ENCODE data around the gene SCAMP3. TPM values are rescaled to one million over a fixed set of nuclear protein-coding genes. Genes with fewer than 3 reads are reported as not detected.
"Not testable (repeated sequence)": the region's sequence is repeated elsewhere in the genome, so short reads cannot be mapped to it uniquely, and the experiment has no call there.

SCAMP3 gene
- total RNA-seq, 2 donors from 2014 or later, result 60.1 to 69.4 TPM

DNA sequence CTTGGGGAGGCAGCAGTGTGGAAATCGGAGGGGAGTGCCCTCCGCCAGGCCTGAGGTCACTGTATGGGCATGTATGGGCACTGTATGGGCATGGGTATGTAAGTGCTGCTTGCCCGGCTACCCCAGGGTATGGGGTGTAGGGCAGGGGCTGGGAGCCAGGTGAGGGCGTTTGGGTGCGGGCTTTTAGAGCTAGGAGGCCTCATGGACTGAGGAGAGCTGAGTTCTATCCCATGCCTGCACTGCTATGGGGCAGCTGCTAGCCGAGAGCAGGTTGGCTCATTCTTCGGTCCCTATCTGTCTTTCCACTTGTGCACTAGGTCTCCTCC, 33.7 kb upstream of the SCAMP3 start:
- no peak overlapping the region for H3K4me3 Mint-ChIP-seq
- no peak for ATAC-seq
- H3K9me3 ChIP-seq (ENCODE audit: control insufficient read depth, low read length, poor library complexity, severe bottlenecking), result no peaks in the 10 kb centered on the region
- H3K27me3 Mint-ChIP-seq, result peaks cover 44% of the 10 kb centered on the region
- H3K36me3 Mint-ChIP-seq (ENCODE audit: low read depth), result peaks cover 8% of the 10 kb centered on the region
- H3K27ac Mint-ChIP-seq, result no peak overlapping the region
- no peak for DNase-seq
- peaks cover 10% of the 10 kb centered on the region for H3K4me1 Mint-ChIP-seq

DNA sequence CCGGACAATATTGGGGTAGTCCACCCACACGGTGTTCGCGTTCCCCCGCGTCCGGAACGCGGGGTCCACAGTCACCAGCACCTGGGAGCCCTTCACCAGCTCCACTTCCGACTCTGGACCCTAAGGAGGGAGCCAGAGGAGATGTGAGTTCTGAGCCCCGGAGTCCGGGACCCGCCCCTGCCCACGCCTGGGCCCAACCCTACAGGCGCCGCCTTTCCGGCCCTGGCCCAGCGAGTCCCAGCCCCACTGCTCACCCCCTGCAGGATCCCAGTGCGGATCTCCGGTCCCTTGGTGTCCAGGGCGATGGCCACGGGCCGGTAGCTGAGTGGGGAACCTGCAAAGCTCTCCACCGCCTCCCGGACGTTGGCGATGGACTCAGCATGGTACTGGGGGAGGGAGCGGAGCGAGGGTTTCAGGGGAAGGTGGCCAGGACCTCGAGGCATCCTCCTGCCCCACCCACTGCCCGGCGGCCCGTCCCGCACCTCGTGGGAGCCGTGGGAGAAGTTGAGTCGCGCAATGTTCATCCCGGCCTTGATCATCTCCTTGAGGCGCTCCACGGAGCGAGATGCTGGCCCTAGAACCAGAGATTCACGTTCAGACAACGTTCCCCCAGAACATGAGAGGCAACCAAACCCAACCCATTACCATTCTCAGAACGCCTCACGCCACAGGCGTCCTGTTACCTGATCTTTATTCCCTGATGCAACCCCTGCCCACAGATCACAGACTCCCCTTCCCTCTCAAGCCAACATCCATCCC, 33.2 kb upstream of the SCAMP3 start:
- no peak for ATAC-seq

DNA sequence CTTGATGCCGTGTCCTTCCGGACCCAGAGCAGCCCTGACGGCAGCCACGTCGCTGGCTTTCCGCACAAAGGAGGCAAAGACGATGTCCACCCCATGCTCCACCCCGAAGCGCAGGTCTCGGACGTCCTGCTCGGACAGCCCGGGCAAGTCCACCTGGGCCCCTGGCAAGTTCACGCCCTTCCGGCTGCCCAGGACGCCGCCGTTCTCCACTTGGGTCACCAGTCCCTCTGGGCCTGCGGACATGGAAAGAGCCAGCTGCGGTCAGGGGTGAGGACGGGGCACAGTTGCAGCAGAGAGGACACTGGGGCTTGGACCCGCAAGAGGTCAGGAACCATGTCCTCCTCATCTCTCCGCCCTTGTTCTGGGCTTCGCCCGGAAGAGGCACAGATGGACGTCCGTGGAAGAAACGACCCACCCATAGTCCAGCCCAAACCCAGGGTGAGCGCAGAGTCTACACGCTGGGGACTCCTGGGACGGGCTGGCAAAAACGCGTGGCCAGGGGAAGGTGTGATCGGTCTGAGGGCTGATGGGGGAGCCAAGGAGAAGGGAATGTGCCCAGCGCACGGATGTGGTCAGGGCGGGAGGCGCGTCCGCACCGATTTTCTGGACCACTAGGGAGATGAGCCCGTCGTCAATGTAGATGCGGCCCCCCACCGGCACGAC, 32.5 kb upstream of the SCAMP3 start:
- Mint-ChIP-seq H3K27me3 (peaks cover 44% of the 10 kb centered on the region), H3K36me3 (ENCODE audit: low read depth) (peaks cover 8% of the 10 kb centered on the region), H3K4me3 (peak overlapping the region; percentile 41), H3K27ac (no peak overlapping the region), H3K4me1 (peaks cover 12% of the 10 kb centered on the region)
- DNase-seq (no peak), ATAC-seq (no peak)
- no peaks in the 10 kb centered on the region for H3K9me3 ChIP-seq (ENCODE audit: control insufficient read depth, low read length, poor library complexity, severe bottlenecking)

More for the DNA sequence above, 33.2 kb upstream of the SCAMP3 start:
- H3K9me3 ChIP-seq (ENCODE audit: control insufficient read depth, low read length, poor library complexity, severe bottlenecking), result no peaks in the 10 kb centered on the region
- DNase-seq, result no peak
- H3K4me3 Mint-ChIP-seq, result no peak overlapping the region
- no peak overlapping the region for H3K27ac Mint-ChIP-seq
- peaks cover 8% of the 10 kb centered on the region for H3K36me3 Mint-ChIP-seq (ENCODE audit: low read depth)
- peaks cover 10% of the 10 kb centered on the region for H3K4me1 Mint-ChIP-seq
- peaks cover 44% of the 10 kb centered on the region for H3K27me3 Mint-ChIP-seq

DNA sequence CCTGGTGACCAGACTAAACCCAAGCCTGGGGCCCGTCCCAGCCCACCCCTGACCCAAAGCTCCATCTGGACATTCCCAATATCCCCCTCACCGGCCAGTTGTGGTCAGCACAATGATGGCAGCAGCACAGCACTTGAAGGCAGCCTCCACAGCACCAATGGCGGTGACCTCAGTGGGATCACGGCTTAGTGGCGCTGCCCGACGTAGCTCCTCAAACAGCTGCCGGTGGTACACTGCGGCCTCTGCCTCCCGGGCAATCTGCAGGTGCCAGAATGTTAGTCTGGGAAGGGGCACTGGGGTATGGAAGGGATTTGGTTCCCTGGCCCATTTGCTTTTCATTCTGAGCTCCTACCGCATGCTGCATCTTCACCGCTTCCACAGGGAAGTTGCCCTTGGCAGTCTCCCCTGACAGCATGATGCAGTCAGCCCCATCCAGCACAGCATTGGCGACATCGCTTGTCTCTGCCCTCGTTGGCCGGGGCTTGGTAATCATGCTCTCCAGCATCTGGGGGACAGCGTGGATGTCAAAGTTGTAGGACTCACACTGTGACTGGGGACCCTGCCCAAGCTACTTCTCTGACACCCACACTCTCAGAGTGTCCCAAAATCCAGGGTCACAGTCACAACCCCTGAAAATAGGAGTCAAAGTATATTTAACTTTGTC, 31.1 kb upstream of the SCAMP3 start:
- no peak for DNase-seq
- Mint-ChIP-seq H3K27me3 (peaks cover 44% of the 10 kb centered on the region), H3K36me3 (ENCODE audit: low read depth) (peaks cover 8% of the 10 kb centered on the region), H3K4me1 (peaks cover 12% of the 10 kb centered on the region), H3K4me3 (no peak overlapping the region), H3K27ac (no peak overlapping the region)
- no peaks in the 10 kb centered on the region for H3K9me3 ChIP-seq (ENCODE audit: control insufficient read depth, low read length, poor library complexity, severe bottlenecking)
- no peak for ATAC-seq

DNA sequence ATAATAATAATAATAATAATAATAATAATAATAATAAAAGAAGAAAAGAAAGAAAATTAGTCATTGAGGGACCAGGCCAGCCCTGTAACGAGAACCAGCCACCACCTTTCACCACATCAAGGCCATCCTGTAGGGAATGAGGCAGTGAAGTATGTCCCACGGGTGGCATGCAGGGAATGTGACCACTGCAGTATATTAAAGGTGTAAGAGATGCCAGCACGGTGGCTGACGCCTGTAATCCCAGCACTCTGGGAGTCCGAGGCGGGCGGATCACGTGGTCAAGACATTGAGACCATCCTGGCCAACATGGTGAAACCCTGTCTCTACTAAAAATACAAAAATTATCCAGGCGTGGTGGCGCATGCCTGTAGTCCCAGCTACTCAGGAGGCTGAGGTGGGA, 28.8 kb upstream of the SCAMP3 start:
- DNase-seq; H3K27ac Mint-ChIP-seq; H3K36me3 Mint-ChIP-seq (ENCODE audit: low read depth); H3K4me3 Mint-ChIP-seq; H3K4me1 Mint-ChIP-seq; ATAC-seq; H3K9me3 ChIP-seq (ENCODE audit: control insufficient read depth, low read length, poor library complexity, severe bottlenecking): not testable (repeated sequence)
- peaks cover 29% of the 10 kb centered on the region for H3K27me3 Mint-ChIP-seq

DNA sequence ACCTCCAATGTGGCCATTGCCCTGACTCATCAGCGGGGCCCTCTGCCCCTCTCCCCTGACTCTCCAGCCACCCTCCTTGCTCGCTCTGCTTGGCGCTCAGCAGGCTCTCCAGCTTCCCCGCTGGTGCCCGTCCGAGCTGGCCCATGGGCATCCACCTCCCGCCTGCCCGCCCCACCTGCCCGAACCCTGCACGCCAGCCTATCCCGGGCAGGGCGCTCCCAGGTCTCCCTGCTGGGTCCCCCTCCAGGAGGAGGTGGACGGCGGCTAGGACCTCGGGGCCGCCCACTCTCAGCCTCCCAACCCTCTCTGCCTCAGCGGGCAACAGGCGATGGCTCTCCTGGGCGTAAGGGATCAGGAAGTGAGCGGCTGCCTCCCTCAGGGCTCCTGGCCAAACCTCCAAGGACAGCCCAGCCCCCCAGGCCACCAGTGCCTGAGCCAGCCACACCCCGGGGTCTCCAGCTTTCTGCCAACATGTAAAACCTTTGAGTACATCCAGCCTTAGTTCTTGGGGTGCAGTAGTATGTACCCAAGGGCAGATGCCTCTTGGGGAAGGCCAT, 25.9 kb upstream of the SCAMP3 start:
- no peak overlapping the region for H3K27ac Mint-ChIP-seq
- no peak overlapping the region for H3K4me3 Mint-ChIP-seq
- DNase-seq (no peak), ATAC-seq (no peak)
- peaks cover 2% of the 10 kb centered on the region for H3K4me1 Mint-ChIP-seq
- peaks cover 7% of the 10 kb centered on the region for H3K27me3 Mint-ChIP-seq
- H3K36me3 Mint-ChIP-seq (ENCODE audit: low read depth), result no peaks in the 10 kb centered on the region
- H3K9me3 ChIP-seq (ENCODE audit: control insufficient read depth, low read length, poor library complexity, severe bottlenecking), result no peaks in the 10 kb centered on the region

DNA sequence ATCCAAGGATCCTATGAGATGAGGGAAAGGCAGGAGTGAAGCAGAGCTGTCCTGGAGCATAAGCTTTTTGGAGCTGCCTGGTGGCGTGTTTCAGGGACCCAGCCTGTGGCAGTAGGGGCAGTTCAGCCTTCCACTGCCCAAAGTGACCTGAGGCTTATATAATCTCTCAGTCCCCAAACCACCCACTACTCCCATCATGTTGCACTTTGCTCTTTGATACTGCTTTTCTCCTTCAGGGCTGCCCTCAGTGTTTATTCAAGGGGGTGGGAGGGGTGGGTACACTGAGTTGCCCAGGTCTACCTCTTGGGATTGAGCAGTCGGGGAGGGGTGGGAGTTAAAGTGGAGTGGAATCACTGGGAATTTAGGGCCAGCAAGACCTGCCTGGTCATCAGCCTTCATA, 24.4 kb upstream of the SCAMP3 start:
- DNase-seq (no peak), ATAC-seq (no peak)
- Mint-ChIP-seq H3K27ac (no peak overlapping the region), H3K4me1 (peaks cover 6% of the 10 kb centered on the region), H3K36me3 (ENCODE audit: low read depth) (no peaks in the 10 kb centered on the region), H3K27me3 (peaks cover 2% of the 10 kb centered on the region), H3K4me3 (no peak overlapping the region)
- no peaks in the 10 kb centered on the region for H3K9me3 ChIP-seq (ENCODE audit: control insufficient read depth, low read length, poor library complexity, severe bottlenecking)

DNA sequence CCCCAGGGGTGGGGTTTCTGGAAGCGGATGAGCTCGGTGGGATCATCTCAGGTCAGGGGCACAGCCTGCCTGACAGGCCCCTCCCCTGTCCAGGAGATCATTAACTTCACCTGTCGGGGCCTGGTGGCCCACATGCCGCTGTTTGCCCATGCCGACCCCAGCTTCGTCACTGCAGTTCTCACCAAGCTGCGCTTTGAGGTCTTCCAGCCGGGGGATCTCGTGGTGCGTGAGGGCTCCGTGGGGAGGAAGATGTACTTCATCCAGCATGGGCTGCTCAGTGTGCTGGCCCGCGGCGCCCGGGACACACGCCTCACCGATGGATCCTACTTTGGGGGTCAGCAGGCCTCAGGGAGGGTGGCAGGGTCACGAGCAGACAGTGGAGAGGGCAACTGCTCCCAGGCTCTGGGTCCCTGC, 23.5 kb upstream of the SCAMP3 start:
- H3K27ac Mint-ChIP-seq, result no peak overlapping the region
- H3K4me1 Mint-ChIP-seq, result peaks cover 6% of the 10 kb centered on the region
- ATAC-seq, result no peak
- no peaks in the 10 kb centered on the region for H3K27me3 Mint-ChIP-seq
- no peaks in the 10 kb centered on the region for H3K9me3 ChIP-seq (ENCODE audit: control insufficient read depth, low read length, poor library complexity, severe bottlenecking)
- H3K4me3 Mint-ChIP-seq, result no peak overlapping the region
- DNase-seq, result no peak
- H3K36me3 Mint-ChIP-seq (ENCODE audit: low read depth), result no peaks in the 10 kb centered on the region

DNA sequence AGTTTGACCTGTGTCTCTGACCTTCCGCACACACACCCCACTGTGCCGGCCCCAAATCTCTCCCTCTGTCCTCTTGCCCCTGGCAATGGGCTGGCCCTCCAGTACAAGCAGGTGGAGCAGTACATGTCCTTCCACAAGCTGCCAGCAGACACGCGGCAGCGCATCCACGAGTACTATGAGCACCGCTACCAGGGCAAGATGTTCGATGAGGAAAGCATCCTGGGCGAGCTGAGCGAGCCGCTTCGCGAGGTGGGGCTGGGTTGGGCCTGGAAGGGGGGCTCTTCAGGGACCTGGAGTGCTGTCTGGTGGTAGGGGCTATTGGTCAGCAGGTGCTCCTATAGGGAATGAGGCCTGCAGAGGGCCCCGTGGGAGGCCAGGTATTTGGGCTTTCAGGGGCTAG, 22.9 kb upstream of the SCAMP3 start:
- H3K4me3 Mint-ChIP-seq, result no peak overlapping the region
- H3K27me3 Mint-ChIP-seq, result no peaks in the 10 kb centered on the region
- no peaks in the 10 kb centered on the region for H3K9me3 ChIP-seq (ENCODE audit: control insufficient read depth, low read length, poor library complexity, severe bottlenecking)
- H3K4me1 Mint-ChIP-seq, result peaks cover 5% of the 10 kb centered on the region
- peak overlapping the region; percentile 21 for H3K27ac Mint-ChIP-seq
- DNase-seq (no peak), ATAC-seq (no peak)
- no peaks in the 10 kb centered on the region for H3K36me3 Mint-ChIP-seq (ENCODE audit: low read depth)

DNA sequence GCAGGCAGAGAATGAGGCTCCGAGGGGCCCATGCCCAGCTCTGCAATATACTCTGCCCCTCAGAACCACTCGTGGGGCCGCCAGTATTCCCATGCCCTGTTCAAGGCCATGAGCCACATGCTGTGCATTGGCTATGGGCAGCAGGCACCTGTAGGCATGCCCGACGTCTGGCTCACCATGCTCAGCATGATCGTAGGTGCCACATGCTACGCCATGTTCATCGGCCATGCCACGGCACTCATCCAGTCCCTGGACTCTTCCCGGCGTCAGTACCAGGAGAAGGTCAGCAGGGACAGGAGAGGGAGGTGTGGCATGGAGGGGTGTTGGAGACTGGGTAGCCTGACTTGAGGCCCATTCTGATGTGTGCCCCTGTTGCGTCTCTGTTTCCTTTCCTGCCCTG, 22.3 kb upstream of the SCAMP3 start:
- no peak for DNase-seq
- Mint-ChIP-seq H3K27ac (no peak overlapping the region), H3K4me1 (peaks cover 4% of the 10 kb centered on the region)

DNA sequence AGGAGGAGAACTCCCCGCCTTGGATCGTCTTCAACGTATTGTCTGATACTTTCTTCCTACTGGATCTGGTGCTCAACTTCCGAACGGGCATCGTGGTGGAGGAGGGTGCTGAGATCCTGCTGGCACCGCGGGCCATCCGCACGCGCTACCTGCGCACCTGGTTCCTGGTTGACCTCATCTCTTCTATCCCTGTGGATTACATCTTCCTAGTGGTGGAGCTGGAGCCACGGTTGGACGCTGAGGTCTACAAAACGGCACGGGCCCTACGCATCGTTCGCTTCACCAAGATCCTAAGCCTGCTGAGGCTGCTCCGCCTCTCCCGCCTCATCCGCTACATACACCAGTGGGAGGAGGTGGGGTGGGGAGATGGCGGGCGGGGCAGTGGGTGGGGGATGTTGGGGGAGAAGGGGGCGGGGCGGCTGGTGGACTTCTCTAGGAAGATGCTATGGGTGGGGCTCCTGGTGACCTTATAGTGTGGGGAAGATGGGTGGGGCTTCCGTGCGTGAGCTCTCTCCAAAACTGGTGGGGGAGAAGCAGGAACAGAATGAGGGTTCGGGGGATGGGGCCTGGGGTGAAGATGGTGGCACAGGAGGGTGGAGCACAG, 20.4 kb upstream of the SCAMP3 start:
- ATAC-seq (no peak), DNase-seq (no peak)
- Mint-ChIP-seq H3K27ac (no peak overlapping the region), H3K36me3 (ENCODE audit: low read depth) (no peaks in the 10 kb centered on the region), H3K4me3 (peak overlapping the region; percentile 49), H3K27me3 (no peaks in the 10 kb centered on the region), H3K4me1 (peaks cover 11% of the 10 kb centered on the region)
- no peaks in the 10 kb centered on the region for H3K9me3 ChIP-seq (ENCODE audit: control insufficient read depth, low read length, poor library complexity, severe bottlenecking)

More for the DNA sequence above, 22.3 kb upstream of the SCAMP3 start:
- no peaks in the 10 kb centered on the region for H3K9me3 ChIP-seq (ENCODE audit: control insufficient read depth, low read length, poor library complexity, severe bottlenecking)
- ATAC-seq, result no peak
- Mint-ChIP-seq H3K4me3 (no peak overlapping the region), H3K36me3 (ENCODE audit: low read depth) (no peaks in the 10 kb centered on the region), H3K27me3 (no peaks in the 10 kb centered on the region)

DNA sequence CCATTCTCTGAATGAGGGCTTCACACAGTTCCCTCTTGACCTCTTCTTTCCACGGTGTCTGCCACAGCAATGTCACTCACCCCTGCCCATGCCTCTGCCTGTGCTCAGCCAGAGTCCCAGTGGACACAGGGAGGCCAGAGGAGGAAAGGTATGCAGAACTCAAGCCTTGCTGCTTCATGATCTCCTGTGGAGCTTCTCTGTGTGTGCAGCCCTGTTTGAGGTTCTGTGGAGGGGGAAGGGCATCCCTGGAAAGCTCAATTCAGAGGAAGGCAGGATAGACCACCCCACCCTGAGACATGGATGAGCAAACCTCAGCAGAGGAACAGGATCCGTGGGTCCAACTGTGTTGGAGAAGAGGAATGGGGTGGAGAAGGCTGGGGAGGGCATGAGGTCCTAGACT, 17.1 kb upstream of the SCAMP3 start:
- Mint-ChIP-seq H3K4me1 (peaks cover 22% of the 10 kb centered on the region), H3K36me3 (ENCODE audit: low read depth) (no peaks in the 10 kb centered on the region), H3K4me3 (peak overlapping the region; percentile 28), H3K27me3 (no peaks in the 10 kb centered on the region), H3K27ac (no peak overlapping the region)
- no peak for DNase-seq
- no peak for ATAC-seq
- no peaks in the 10 kb centered on the region for H3K9me3 ChIP-seq (ENCODE audit: control insufficient read depth, low read length, poor library complexity, severe bottlenecking)

DNA sequence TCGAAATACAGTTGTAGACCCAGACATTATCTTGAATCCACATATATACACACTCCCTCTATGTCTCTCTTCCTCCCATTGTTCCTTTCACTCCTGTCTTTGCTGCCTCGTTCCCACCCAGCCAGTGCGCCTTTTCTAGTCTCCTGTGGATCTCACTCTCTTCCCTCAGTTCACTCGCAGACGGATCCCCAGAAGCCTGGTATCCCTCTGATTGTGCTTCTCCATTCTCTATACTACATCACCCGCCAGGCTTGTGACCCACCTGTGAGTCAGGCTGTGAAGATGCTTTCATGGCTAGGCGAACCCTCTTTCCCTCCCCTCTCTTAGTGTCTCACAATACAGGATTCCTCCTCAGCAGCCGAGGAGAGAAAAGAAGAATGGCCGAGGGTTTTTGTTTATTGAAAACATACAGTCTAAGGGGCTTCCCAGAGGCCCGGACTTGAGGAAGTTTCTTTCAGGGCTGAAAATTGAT, 16.6 kb upstream of the SCAMP3 start:
- Mint-ChIP-seq H3K4me3 (peak overlapping the region; percentile 81), H3K36me3 (ENCODE audit: low read depth) (no peaks in the 10 kb centered on the region), H3K27me3 (no peaks in the 10 kb centered on the region), H3K4me1 (peaks cover 23% of the 10 kb centered on the region), H3K27ac (no peak overlapping the region)
- ATAC-seq (no peak), DNase-seq (no peak)
- no peaks in the 10 kb centered on the region for H3K9me3 ChIP-seq (ENCODE audit: control insufficient read depth, low read length, poor library complexity, severe bottlenecking)
